Fibroblast of skin of back (primary cell): ENCODE results near the gene SHROOM3.

ENCODE experiments used
- DNase-seq: peaks from one replicate; pipeline ENCODE4 v3.0.0-alpha.2; 2013

SHROOM3 gene

DNA sequence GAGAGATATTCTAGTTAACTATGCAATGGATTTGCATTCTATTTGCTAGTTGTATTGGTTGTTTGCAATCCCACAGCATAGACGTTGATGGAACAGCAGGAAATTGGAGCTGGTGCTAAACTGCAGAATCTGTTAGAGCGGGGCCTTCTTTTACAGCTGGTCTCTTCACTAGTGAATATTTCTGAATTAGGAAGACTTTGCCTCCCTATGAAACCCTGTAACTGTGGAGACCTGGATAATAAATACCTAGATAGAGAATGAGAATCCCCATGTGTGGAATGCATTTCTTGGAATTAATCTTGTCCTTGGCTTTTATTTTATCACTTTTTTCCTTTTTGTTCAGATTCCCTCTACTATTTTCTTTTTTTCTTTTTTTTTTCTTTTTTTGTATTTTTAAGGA is 109.7 kb downstream of the SHROOM3 start:
- no peak for DNase-seq

GRCh38 chr4:76545226-76545884 is 110.3 kb downstream of the SHROOM3 start:
- DNase-seq = no peak

- DNase-seq = no peak
Observed at GRCh38 chr4:76546327-76546726, 111.3 kb downstream of the SHROOM3 start.

GRCh38 chr4:76546759-76547742 is 112.0 kb downstream of the SHROOM3 start:
- peak; percentile 86 for DNase-seq

DNA sequence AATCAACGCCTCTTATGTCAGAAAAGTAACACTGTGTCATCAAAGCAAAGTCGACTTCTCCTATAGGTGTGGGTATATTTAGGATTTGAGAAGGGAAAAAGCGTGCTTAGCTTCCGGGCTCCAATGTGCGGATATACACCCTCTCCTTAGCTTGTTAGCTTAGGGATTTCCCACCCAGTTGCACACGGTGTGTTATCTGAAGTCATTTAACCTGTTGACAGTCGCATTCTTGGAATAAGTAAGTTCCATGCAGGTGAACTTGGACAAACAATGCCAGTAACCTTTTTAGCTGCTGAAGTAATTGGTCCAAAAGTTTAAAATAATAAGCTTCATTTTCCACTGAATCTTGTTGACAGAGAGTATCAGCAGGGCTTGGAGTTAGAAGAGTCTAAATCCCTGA is 113.7 kb downstream of the SHROOM3 start:
- DNase-seq = no peak

- no peak for DNase-seq
Observed at GRCh38 chr4:76549765-76550164, 114.7 kb downstream of the SHROOM3 start.

DNA sequence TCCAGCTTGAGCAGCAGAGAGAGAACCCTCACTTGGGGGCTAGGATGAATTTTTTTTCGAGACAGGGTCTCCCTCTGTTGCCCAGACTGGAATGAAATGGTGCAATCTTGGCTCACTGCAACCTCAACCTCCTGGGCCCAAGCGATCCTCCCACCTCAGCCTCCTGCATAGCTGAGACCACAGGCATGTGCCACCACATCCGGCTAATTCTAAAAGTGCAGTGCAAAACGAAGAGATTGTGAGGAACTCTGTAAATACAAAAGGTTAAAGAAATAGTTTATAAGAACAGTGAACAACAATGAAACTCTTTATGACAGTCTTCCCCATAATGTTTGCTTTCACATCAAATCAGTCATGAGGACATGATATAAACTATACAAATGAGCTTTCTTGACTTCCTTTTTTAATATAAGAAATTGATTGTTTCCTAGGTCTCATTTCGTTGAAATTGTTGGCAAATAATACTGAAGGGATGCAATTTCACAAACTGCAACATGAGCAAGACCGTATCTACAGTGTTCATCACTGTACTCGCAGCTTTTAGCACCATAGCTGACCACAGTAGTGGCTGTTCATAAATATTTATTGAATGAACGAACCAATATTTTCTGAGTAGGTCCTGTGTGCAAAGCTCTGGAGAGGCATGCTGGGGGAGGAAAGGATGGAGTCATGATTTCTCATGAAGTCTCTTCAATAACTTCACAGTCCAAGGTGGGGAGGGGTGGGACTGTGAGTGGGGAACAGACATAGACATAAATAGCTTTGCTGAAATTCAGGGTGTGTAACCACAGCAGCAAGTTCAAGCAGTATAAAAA is 116.1 kb downstream of the SHROOM3 start:
- no peak for DNase-seq

- DNase-seq = no peak
Observed at GRCh38 chr4:76554630-76555029, 119.6 kb downstream of the SHROOM3 start.

DNA sequence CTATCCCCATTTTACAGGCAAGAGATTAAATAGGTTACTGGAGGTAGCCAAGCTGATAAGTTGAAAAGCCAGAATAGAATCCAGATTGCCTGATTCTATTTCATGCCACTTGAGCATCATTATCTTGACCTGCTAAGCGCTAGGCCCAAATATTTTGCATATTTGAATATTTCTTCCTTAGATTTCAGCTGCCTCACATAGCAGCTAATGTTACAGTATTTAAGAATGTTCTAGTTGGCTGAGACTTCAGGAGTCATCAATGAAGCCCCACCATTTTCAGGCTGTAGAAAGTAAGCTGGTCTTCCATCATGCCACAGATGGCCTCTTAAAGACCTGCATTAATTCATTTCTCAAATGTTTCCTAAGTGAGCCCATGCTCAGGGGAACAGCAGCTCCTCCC is 121.4 kb downstream of the SHROOM3 start:
- no peak for DNase-seq

DNA sequence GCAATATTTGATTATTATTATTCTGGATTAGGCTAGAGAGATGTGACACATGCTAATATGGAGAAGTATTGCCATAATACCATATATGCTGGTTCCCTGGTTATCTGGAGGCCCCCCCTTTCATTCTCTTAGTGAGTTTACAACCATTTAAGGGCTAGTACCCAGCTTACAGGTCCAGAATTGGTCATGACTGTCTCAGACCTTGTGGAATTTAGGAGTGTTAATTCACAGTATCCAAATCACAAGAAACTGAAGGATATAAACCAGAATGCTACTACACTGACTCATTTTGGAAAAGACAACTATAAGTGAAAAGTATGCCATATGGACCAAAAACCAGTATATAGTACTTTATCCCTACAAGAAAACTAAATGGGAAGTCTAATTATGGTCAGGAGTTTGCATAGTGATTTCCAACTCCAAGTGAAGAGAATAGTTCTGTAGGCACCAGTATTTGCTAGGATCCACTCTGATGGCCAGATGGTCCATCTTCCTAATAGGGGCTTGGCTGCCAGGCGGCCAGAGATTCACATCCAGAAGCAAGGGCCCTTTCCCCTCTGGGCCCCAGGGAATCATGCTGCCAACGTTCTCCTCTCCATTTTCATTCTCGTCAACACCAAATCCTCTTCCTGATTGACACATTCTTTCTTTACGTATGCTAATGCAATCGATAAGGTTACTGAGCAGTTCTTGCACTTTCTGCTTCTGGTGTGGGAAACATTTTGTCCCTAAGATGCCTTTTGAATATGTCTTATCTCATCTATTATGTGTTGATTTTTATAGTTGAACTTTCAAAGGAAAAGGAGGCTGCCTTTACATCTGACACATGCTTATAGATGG is 123.6 kb downstream of the SHROOM3 start:
- peak; percentile 94 for DNase-seq

- DNase-seq = no peak
Observed at GRCh38 chr4:76559236-76560071, 124.4 kb downstream of the SHROOM3 start.

DNA sequence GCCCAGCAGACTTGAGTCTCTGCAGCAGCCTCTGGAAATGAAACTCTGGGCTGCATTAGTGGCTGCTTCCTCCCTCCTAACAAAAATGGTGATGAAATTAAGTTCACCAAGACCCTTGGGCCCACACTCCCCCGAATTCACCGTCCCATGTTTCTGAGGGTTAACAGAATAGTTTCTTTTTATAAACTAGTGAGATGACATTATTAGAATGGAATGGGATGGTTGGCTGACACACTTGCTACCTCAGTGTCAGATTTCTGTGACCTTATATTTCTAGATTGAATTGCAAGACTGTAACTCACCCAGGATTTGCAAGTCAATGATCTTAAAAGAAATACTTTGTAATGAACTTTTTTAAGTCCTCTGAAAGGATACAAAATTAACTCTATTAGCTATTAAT is 127.1 kb downstream of the SHROOM3 start:
- peak; percentile 91 for DNase-seq

GRCh38 chr4:76562836-76563453 is 127.9 kb downstream of the SHROOM3 start:
- peak; percentile 50 for DNase-seq

DNA sequence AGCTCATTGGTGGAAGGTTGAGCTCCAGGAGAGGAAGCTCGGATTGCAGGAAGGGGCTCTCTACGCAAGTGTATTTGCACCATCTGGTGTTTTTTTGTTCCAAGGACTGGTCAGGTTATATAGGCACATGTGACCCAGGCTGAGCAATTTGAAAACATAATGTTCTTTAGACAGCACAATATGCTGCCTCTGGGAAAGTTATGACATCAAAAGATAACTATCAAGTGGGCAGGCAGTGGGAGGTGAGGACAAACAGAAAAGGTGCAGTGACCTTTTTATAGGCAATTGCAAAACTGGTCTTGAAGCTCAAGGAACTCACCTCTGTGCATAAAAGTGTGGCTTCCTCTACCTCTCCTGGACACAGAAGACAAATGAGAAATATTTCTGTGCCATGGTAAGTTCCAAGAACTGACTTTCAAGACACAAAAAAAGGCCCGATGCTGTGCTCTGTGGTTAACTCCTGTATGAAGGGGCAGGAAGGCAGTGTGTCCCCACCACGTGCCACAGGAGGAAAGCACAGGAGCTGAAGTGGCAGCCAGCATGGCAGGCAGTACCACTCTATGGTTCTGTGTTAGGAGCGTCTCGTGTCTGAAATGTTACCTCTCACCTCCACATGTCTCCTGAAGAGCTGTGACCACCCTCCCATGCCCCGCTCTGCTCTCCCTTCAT is 128.6 kb downstream of the SHROOM3 start:
- no peak for DNase-seq

- peak; percentile 66 for DNase-seq
Observed at GRCh38 chr4:76564123-76564915, 129.3 kb downstream of the SHROOM3 start.

DNA sequence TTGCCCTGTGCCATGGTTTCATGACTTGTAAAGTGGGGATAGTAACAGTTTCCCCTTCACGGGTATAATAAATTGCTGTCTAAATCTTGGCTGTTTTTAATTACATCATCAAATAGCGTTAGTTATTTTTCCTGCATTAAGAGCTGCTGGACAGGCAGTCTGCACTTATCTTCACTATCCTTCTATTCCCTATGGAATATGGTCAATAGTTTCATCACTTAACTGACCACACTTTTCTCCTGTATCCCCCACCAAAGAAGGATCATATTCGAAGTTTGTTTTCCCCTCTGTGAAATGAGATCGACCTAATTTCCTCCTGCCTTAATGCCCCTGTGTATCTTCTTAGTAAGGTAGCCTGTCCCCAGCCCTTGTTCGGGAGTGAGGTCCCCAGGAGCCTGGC is 133.2 kb downstream of the SHROOM3 start:
- no peak for DNase-seq

DNA sequence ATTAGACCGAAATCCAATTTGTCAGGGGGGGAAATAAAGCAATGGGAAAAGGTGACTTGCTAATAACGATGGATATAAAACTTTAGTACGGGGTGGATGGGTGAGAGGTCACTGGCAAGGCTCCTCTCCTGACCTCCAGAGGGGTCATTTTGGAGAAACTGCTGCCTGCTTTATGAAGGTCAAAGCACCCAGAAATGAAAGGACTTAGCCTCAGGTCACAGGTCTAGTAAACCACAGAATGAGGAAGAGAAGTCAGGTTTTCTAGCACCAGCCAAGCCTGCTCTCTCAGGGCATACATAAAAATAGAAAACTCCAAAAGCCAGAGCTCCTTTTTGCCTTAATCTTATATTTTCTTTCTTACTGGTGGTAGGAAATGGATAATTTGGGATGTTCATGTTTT is 134.2 kb downstream of the SHROOM3 start:
- no peak for DNase-seq

DNA sequence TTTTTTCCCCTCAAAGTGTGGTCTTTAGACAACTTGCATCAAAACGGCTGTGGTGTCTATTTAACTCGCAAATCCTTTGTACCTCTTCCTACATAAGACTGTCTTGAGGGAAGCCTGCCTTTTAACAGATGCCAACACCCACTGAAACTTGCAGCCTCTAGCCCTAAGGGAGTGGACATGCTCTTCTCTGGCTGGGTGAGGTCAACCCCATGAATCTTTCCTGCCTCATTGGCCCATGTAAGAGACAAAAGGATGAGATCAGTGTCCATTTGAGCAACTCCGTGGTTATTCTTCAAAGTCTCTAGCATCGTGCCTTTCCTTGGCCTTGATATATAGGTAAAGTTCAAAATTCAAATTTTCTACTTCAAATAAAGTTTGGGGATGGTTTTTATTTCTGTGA is 134.7 kb downstream of the SHROOM3 start:
- DNase-seq = no peak
